Coronary artery (tissue), 2 donors: ENCODE results near the gene ABTB1.

Experiments used
- DNase-seq: peaks from one replicate; pipeline ENCODE4 v3.0.0-alpha.2; 2017; ENCODE audit warnings: low spot score
- H3K27ac ChIP-seq, 2 donors: fragments of 200-600 bp; sonication (generic); one replicate each; pipeline ENCODE4 v1.5.1; 2016 to 2019
- H3K4me3 ChIP-seq: fragments of 200-600 bp; sonication (generic); 2 replicates; pipeline ENCODE4 v1.5.1; 2016; ENCODE audit warnings: mild to moderate bottlenecking, moderate library complexity
- TF ChIP-seq, protein P1 (sequence below): fragments of 200-600 bp; sonication (generic); IDR thresholded peaks from one replicate; pipeline ENCODE4 v1.5.1; 2019; ENCODE audit warnings: antibody characterized with exemption

ABTB1 gene

DNA sequence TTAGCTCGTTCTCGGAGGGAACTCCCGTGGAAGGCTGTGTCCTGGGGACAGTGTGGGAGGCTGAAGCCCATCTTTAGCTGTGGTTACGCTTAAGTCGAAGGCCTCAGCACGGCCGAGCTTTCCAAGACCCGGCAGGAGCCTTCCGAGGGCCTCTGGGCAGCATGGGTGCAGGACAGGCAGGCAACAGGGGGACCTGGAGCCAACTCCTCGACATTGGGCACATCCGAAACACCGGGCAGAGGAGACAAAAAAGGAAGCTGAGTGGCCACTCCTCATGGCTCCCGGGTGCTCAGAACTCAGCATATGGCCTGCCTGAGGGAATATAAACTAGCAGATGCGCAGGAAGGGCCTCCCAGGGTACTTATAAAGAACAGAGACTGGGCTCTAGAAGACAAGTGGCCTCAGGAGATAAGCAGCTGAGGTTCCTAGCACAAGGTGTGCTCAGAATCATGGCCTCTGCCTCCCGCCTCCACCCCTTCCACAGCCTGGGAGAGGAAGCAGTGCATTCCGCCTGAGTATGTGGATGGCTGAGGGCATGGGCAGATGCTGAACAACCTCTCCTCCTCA lies 34.1 kb downstream of the ABTB1 start:
- peak overlapping the region; percentile 66 to 79 for H3K27ac ChIP-seq
- no peak overlapping the region for H3K4me3 ChIP-seq
- peak; percentile 69 for DNase-seq
- TF ChIP-seq, protein P1, sequence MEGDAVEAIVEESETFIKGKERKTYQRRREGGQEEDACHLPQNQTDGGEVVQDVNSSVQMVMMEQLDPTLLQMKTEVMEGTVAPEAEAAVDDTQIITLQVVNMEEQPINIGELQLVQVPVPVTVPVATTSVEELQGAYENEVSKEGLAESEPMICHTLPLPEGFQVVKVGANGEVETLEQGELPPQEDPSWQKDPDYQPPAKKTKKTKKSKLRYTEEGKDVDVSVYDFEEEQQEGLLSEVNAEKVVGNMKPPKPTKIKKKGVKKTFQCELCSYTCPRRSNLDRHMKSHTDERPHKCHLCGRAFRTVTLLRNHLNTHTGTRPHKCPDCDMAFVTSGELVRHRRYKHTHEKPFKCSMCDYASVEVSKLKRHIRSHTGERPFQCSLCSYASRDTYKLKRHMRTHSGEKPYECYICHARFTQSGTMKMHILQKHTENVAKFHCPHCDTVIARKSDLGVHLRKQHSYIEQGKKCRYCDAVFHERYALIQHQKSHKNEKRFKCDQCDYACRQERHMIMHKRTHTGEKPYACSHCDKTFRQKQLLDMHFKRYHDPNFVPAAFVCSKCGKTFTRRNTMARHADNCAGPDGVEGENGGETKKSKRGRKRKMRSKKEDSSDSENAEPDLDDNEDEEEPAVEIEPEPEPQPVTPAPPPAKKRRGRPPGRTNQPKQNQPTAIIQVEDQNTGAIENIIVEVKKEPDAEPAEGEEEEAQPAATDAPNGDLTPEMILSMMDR: no peak

DNA sequence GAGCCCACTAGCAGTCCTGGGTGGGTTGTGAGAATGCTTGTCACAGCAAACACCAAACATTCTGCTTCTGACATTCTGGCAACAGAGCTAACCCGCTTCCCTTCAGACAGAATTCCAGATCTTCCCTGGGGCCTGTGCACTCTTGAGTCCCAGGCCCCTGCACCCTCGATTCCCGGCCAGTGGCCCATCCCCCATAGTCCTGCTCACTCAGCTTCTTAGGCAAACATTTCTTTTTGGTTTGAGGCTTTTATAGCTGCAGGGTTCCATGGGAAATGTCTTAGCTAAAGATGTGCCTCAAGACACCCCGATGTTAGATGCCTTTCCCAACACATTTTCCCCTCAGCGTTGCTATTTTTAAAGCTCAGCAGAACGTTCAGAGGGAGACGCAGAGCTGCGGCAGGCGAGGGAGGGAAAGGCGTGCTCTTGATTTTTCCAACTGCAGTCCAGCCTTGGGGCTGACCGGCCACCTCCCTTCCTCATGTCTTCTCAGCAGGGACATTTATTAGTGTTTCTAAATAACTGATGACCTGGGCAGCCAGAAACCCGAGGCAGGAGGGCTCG lies 35.2 kb downstream of the ABTB1 start:
- Histone ChIP-seq H3K27ac (peak overlapping the region; percentile 66 to 79), H3K4me3 (no peak overlapping the region)
- peak; percentile 71 for DNase-seq
- TF ChIP-seq, protein P1: no peak

DNA sequence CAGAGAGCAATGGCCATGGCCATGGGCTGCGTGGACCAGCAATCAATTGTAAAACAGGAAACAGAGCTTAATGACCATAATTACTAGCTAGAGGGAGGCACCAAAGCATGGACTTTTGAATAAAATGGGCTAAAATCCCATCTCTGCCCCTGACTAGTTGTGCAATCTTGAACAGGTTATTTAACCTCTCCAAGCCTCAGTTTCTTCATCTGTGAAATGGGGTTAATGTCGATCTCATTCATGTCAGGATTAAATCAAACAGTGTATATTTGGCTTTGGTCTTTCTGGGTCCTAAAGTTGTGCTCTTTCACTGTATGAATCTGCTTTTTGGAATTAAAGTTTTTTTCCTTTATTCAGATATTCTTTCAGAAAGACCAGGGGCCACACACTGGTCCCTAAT lies 36.1 kb downstream of the ABTB1 start:
- TF ChIP-seq, protein P1: no peak
- Histone ChIP-seq H3K4me3 (no peak overlapping the region), H3K27ac (peak overlapping the region; percentile 66 to 79)
- DNase-seq: peak; percentile 9

DNA sequence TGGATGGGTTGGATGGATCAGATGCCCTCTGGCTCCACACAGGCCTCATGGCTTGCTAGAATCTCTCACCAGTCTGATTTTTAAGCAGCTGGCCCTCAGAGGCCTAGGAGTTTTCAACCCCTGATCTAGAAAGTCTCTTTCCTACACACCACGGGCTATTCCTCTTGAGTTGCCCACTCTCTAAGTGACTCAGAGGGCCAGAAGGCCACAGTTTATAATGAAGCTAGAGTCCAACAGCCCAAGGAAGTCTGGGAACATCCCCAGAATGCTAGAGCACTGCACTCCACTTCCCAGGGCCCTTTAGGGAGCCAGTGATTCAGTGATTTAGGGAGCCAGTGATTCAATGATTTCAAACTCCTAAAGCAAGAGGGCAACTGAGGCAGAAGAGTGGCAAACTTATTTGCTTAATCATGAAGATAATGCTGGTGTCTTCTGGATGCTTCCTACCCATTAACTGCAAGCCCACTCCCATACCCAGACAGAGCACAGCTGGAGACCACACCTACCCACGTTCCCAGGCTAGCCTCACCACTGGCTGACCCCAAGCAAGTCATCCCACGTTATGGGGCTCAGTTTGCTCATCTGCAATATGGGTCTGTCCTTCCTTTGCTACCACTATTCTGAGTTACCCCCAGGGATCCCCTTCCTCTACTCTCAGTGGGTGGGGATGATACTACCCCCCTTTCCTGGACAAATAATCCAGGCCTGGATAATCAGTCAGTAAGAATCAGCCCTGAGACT lies 36.7 kb downstream of the ABTB1 start:
- Histone ChIP-seq H3K27ac (peak overlapping the region; percentile 9 to 25), H3K4me3 (no peak overlapping the region)
- TF ChIP-seq, protein P1: no peak
- DNase-seq: peak; percentile 41

DNA sequence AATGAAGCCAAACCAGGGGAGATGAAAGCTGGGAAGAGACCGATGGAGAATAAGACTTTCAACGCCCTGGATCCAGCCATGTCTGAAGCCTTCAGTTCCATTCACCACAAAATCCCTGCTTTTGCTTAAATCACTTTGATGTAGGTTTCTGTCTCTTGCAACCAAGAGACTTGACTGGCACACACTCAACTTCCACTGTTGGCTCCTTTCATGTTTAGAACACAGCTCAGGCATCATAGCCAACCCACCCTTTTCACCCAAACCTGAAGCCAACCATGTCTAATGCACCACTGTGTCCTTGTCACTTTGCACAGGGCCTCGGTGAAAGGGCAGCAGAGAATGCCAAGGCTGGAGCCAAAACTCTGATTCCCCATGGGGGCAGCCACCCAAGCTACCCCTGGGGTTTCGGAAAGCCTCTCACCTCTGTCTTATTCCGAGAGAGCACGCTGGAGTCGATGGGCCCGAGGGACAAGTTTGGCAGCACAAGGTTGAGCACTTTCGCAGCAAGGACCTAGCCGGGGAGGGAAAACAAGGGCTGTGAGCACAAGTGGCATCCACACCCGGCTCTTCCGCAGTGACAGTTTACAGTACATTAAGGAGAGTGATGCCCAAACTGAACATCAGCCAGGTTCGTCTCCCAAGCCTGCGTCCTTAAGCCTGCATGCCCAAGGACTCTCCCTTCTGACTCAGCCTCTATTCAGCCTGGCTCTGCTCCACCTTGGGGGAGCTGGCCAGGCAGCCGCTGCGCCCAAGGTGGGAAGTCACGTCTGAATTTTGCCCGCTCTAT lies 37.6 kb downstream of the ABTB1 start:
- TF ChIP-seq, protein P1: no peak
- DNase-seq: peak; percentile 66
- Histone ChIP-seq H3K27ac (no peak overlapping the region), H3K4me3 (no peak overlapping the region)

DNA sequence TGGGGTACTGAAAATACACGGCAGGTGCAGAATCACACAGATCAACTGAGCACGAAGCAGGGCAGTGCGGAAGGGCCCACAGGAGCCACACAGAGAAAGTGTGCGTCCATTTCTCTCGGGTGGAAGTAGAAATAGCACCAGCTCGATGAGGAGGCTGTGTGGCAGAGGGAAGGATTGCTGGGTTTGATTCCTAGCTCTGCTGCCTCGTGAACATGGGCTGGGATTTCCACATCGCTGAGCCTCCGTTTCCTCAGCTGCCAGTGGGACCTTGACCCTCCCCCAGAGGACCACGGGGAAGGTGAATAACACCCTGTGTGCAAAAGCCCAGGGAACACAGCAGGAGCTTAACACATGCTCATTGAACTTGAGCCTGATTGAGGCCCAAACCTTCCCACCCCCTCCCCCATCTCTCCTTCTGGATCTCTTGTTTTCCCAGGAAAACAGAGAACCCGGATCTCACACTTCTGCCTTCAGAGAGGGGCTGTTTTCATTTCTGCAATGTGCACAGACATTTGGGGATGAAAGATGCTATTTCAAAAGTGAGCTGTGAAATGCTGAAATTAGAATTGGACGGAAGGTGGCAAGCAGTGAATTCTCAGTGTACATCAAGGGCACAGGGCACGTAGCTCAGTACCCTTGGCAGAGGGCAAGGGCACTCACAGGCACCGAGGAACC lies 38.4 kb downstream of the ABTB1 start:
- no peak overlapping the region for H3K27ac ChIP-seq
- TF ChIP-seq, protein P1: no peak

More for the DNA sequence above, 38.4 kb downstream of the ABTB1 start:
- no peak overlapping the region for H3K4me3 ChIP-seq
- DNase-seq: peak; percentile 66
